NCI-H1930 (cell line): ENCODE measurements around the gene GPR3.
A peak's percentile ranks its signal among the peaks of the same experiment; 100 is the strongest.
"Not testable (repeated sequence)": the region's sequence is repeated elsewhere in the genome, so short reads cannot be mapped to it uniquely, and the experiment has no call there.

Experiments
- DNase-seq, 2 experiments: peaks; one replicate each; lab custom pipeline; 2025; lab: John Stamatoyannopoulos, UW

GPR3 gene

DNA sequence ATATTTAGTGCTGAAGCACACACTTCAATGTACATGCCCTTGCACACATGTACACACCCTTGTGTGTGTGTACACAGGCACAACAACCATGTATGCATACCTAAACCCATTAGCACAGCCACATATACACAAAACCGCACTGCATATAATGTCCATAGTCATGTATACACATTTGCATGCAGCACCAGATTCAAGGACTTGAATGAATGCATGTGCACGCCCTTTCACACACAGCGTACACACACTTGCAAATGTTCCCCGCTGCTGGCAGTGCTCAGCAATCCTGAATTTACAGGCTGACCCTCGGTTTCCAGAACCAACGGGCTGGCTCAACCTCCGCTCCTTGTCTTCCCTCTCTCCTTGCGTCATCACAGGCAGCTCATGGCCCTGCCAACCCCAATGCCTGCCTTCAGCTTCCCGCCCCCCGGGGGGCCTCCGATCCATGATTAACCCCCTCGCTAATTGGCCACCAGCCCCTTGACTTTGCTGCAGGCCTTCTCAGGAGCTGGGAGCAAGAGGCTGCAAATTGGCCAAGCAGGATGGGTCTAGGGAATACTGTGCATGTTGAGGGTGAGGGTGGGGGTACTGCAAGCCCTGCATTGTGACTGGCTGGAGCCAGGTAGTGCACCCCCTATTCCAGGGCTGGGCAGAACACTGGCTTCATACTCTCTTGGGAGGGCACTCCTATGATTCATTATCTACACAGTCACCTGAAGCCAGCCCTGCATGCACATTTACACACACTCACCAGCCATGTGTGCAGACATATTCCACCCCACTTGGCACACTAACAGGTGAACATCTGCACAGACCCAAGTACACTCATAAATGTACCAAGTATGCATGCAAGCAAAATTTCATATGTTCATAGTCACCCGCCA is 7.9 kb downstream of the GPR3 start:
- DNase-seq: no peak

DNA sequence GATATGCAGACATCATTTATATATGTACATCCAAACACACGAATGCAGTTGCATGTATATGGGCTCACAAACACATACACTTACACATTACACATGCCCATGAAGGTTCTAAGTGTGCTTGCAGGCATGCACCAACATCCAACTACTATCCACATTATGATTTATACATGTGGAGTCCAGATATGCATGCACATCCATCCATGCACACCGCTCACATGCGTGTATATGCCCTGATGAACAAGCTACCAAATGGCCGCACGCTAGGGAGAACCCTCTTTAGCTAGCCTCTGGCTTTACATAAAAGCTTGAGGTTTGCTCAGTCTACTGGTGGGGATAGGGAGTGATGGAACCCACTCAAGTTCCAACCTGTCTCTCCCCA is 8.5 kb downstream of the GPR3 start:
- no peak for DNase-seq

- no peak for DNase-seq
Measured at GRCh38 chr1:27402349-27402754, 9.9 kb downstream of the GPR3 start.

- no peak for DNase-seq
Measured at GRCh38 chr1:27403065-27403726, 10.8 kb downstream of the GPR3 start.

- no peak for DNase-seq
Measured at GRCh38 chr1:27403931-27404330, 11.5 kb downstream of the GPR3 start.

DNA sequence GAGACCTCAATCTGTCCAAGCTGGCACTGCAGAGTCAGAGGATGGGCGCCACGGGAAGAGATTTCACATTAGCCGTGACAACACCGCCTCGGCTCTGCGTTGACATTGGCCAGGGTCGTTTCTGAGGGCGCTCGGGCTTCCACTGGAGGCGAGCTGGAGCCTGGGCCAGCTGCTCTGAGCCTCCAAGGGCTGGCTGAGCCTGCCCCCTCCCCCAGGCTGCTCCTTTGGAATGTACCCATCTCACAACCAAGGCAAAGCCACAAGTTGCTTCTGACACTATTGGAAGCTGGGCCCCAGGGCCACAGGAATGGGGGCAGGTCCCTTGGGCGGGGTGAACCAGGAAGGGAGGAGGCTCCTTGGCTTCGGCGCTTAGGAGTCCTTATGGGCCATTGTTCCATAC is 12.7 kb downstream of the GPR3 start:
- no peak for DNase-seq

GRCh38 chr1:27405598-27406361 is 13.4 kb downstream of the GPR3 start:
- DNase-seq: not testable (repeated sequence)

- DNase-seq: no peak
Measured at GRCh38 chr1:27406362-27406680, 13.9 kb downstream of the GPR3 start.

DNA sequence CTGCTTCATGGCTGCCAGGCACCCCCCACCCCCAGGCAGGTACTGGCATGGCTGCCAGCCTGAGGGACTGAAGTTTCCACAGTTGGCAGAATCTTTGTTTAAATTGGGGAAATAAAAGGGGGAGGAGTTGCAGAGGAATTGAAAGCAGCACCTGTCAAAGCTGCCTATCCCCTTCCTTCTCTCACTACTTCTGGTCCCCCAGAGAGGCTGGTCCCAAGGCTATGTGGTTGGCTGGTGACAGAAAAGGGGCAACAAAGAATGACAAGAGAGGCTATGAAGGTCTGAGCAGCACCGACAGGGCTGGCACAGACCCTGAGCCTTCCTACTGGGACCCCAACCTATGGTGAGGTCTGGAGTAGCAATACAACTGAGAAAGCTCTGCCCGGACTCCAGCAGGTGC is 14.4 kb downstream of the GPR3 start:
- not testable (repeated sequence) for DNase-seq

DNA sequence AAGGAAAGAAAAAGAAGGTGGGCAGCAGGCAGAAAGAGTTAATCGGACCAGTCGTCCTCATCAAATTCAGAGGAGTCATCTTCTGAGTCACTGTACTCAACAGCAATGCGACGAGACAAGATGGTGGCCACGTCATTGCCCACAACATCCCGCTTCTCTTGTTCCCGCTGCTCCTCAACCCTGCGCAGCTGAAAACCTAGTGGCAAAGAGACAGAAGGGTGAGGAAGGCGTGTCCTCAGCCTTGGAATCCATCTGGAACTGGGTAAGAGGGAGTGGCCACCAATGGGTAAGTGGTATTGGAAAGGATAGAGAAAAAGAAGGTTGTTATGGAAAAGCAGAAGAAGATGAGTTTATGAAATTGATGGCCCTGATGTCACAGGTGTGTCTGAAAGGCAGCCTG is 15.7 kb downstream of the GPR3 start:
- DNase-seq: no peak

GRCh38 chr1:27409669-27410068 is 17.2 kb downstream of the GPR3 start:
- DNase-seq: no peak

DNA sequence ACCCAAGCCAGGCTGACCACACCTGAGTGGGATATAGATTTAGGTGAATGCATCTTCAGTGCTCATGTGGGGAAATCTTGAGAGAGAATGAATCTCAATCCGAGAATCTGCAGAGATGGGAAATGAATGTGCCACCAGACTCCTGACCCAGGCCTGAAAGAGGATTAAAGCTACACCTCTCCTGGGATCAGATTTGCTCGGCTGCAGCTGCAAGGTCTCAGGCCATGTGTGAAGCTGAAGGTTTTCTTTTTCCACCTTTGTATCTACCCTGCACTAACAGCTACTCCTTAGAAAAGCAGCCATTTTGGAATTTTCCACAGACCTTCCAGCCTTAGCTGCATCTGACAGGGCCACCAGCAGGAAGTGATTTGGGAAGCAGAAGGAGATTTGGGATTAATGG is 18.3 kb downstream of the GPR3 start:
- DNase-seq: no peak

GRCh38 chr1:27412502-27412901 is 20.1 kb downstream of the GPR3 start:
- DNase-seq: no peak

DNA sequence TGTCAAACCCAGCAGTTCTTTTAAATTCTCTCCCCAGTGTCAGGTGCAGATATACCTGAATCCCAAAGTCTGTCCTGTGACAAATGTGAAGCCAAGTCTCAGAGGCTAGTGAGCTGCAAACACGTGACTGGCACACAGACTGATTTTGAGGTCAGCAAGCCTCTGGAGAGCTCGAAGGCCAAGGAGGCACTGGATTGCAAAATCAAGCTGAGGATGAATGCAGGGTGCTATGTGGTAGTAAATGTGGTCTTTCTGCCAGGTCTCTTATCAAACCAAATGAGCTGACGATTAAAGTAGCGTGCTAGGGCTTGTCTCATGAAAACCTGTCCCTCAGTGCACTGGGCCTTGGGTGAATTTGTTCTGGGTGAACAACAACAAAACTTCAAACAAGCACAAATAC is 20.6 kb downstream of the GPR3 start:
- no peak for DNase-seq

GRCh38 chr1:27414091-27414490 is 21.7 kb downstream of the GPR3 start:
- no peak for DNase-seq

DNA sequence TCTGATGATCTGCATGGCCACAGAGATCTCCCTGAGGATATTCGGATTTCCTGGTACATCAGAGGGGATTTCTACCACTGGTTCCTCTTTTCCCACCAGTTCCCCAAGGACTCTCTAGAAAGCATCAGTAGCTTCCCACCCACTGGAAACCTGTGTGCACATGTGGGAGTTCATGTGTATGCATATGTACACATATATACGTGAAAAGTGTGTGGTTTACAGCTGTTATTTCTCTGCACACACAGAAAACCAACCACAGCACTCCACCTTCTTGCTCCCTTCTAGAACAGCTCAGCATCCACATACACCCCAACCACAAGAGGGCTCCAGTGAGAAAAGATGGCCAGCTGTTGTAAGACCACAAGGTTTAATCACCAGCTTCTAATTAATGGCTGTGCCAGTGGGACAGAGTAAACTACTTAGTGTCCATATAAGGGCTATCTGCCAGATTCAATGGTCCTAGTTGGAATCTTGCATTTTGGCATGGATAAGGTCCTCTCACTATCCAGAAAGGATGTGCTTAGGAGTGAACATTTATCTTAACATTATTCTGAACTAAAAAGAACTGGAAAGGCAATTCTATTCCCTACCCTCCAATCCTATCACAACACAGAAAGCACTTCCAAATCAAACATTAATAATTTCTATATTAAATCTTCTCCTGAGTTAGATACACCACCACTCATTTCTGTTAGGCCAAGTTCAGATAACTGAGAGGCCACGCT is 24.1 kb downstream of the GPR3 start:
- DNase-seq: peak; percentile 11 to 24

GRCh38 chr1:27417713-27418112 is 25.3 kb downstream of the GPR3 start:
- DNase-seq: no peak

- no peak for DNase-seq
Measured at GRCh38 chr1:27418326-27419185, 26.1 kb downstream of the GPR3 start.

DNA sequence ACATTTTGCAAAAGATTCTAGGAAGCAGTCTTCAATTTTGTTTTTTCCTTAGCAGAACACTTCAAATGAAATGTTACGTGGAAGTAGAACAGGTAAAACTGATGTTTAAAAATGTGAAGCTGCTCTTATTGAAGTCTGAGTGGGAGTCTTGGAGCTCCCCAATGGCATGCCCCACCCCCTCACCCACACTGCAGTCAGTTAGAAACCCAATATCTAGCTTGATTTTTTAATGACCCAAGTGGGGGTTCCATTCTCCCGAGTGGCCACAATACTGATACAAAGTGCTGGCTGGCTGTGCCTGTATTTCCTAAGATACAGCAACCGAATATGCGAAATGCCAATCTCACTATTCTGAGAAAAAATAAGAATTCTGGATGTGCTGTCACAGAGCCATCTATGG is 31.3 kb downstream of the GPR3 start:
- no peak for DNase-seq

- DNase-seq: no peak
Measured at GRCh38 chr1:27427329-27427728, 34.9 kb downstream of the GPR3 start.

GRCh38 chr1:27427816-27428315 is 35.4 kb downstream of the GPR3 start:
- DNase-seq: no peak
